GM11168 (cell line): ENCODE measurements around the gene TNFRSF1A.
"Not testable (repeated sequence)": the region's sequence is repeated elsewhere in the genome, so short reads cannot be mapped to it uniquely, and the experiment has no call there.

Experiments
- in situ Hi-C: fragments of 300-500 bp; cut with MboI; formaldehyde crosslinking; loops from one replicate; pipeline ENCODE4 v1.12.0; 2022; ENCODE audit warnings: low sequenced_read_pairs; ENCODE audit not compliant: unreplicated experiment

The TNFRSF1A gene

DNA sequence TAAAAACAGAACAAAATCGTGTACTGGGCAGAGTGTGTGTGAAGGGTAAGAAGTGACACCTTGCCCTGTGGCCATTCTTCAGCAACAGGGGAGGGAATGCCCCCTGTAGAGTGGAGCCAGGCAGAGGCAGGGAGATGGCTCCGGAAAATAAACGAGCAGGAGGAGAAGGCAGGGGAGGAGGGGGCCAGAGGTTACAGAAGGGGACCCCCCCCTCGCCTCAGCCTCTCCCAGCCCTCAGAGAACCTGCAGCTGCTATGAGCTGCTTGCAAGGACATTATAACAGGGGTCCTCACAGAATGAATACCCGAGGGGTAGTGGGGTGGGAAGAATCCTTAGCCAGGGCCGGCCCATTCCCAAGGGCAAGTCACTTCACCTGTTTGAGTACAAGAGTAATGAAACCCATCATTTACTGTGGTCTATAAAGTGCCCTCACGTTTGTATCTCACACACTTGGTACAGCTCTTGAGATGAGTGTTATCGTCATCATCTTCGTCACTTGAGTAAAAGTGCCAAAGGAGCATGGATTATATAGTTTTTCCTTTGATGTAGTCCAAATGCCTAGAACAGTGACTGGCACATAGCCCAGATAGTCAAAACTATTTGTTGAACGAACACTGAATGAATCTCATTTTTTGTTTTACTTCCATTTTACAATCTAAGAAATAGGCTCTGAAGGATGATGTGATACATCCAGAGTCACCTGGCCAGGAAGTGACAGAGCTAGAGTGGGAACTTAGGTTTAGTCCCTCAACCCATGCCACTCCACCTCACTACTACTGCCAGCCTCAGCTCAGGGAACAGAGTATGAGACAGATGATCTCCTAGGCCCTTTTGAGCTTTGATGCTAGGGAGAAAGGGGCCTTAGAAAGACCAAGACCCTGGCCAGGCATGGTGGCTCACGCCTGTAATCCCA, 19.0 kb upstream of the TNFRSF1A start:
- in situ Hi-C loops: no loop called here

DNA sequence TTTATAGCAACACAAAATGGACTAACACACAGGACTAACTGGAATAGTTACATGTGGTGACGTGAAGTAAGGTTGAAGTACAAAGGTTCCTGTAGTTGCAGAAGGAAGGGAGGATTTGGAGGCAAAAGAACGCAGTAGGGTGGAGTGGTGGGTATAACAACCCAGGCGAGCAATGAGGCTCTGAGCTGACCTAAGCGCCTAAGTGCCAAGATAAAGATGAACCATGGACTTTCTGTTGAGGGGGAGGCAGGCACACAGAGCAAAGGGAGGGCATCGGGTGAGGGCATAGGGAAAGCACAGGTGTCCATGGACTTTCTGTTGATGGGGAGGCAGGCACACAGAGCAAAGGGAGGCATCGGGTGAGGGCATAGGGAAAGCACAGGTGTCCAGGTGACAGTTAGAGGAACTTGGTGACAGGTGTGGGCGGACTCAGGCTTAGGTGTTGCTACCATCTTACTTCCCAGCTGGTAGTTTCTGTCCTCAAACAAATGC, 18.2 kb upstream of the TNFRSF1A start:
- in situ Hi-C loops: no loop called here

DNA sequence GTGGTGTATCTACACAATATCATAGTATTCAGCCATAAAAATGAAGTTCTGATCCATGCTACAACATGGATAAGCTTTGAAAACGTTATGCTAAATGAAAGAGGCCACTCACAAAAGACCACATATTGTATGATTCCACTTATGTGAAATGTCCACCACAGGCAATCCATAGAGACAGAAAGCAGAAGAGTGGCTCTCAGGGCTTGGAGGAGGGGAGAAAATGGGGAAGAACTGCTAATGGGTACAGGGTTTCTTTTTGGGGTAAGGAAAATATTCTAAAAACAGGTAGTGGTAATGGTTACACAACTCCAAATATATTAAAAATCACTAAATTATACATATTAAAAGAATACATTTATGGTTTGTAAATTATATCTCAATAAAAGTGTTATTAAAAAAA, 17.0 kb upstream of the TNFRSF1A start:
- in situ Hi-C loops: no loop called here

DNA sequence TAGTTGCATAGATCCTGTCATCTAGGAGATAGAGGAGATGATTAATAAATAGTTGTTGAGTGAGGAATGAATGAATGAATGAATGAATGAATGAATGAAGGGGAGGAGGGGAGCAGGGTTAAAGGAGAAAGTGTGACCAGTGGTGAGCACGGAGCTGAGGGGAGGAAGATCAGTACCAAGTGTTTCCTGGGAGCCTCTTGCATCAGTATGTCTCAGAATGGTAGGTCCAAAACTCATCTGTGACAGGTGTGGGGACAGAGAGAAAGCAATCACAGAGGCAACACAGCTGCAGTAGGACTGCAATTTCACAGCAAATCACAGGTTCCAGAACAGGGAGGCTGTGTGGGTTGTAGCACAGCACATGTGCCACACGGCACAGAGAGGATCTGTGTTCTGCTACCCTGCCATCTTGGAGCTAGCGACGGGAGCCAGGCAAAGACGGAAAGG, 14.5 kb upstream of the TNFRSF1A start:
- in situ Hi-C loops: no loop called here

DNA sequence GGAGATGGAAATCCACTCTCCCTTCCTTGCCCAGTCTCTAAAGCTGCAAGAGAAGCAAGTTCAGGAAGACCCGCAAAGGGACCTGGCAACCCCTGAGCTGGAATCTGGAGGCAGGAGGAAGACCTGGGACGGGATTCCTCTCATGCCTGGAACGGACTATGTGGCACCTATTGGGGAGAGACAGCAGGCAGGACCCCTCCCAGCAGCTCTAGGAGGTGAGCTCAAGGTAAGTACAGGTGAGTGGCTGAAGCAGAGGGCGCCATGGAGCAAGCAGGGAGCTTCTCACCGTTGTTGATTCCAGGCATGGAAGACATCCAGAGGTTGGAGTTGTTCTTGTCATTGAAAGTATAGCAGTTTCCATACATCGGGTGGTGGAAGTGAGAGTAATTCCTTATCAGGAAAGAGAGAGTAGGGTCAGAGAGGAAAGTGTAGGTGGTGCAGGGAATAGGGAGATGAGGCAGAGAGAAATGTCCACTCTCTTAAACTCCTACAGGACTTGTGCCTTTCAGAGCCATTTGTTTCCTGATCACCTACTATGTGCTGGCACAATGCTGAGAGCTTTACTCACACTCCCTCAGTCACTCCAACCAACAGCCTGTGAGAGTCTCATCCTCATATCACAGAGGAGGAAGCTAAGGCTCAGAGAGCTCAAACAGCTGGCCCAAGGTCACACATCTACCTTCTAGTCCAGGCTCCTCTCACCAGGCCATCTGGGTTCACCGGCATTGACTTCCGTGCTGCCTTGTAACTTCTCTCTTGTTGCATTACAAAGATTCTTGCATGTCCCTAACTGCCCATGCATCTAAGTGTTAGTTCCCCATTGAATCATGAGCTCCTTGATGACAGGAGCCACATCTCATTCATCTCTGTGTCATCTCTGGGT, 13.9 kb upstream of the TNFRSF1A start:
- in situ Hi-C loops: no loop called here

DNA sequence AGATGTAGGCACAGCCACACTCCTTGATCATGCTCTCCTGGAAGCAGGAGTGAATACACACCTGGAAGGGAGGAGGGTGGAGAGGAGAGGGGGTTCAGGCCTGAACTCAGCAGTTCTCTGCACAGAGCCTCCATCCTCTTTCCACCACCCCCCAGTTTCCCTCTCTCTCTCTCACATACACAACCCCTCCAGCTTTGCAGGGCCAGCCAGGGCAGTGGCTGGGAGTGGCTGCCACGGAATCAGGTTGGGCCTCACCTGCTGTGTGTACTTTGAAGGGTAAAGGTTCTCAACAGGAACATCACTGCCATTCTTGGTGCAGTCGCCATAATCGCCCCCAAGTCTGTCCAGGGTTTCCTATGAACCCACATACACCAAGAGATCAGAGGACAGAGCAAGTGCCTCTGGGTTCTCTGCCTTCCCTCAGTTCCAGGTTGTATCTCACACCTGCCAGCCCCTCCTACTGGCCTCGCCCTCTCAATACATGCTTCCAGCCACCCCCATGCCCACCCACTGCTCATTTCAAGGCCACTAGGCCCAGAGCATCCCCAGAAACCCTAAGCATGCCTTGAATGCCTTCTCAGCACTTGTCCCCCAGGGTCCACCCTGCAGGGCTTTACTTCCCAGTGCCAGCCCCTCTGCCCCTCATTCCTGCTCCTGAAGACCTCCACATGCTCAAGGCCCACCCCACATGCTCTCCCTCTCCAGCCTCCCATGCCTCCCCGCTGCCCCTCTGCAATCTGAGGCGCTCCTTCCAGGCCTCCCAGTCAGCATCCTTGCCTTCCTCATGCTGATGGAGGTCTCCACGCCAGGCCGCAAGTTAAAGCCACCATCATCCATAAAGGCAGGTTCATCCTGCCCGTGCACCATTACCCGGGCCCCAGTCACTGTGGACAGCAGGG, 12.9 kb upstream of the TNFRSF1A start:
- in situ Hi-C loops: no loop called here

DNA sequence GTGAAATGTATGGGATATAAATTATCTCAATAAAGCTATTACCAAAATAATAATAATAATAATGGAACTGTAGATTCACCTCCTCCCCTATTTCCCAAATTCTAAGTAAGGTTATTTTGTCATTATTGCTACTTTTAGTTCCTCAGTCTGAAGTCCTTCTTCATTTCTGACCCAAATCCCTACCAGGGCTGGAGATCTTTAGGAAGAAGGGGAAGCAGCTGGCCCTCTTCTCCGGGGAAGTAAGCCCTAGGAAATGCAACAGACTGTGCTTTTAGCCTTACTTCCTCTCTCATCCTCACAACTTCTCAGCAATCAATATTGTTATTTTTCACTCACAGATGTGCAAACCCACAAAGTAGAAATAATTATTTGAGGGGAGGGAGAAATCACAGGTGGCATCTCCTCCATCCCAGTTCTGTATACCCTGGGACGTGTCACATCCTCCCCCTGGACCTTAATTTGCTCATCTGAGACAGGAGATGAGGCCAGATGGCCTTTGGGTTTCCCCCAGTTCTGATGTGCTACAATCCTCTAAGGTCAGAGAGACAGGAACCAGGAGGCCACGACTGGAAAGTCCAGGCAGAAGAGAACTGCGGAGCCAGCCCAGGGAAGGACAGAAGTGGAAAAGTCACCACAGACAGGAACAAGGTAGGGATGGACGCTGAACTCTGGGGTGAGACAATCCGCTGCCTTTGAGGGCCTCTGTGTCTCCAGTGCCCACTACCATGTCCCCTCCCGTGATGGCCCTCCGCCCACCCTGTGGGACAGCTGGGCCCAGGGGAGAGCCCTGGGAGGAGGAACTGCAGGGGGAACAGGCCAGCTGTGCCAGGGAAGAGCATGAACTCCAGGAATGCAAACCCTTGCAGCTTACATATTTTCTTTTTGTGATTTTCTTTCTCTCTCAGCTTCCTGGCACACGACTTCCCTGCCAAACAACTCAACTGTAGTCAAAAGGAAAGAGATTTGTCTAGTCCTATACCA, 10.6 kb upstream of the TNFRSF1A start:
- in situ Hi-C loops: no loop called here

DNA sequence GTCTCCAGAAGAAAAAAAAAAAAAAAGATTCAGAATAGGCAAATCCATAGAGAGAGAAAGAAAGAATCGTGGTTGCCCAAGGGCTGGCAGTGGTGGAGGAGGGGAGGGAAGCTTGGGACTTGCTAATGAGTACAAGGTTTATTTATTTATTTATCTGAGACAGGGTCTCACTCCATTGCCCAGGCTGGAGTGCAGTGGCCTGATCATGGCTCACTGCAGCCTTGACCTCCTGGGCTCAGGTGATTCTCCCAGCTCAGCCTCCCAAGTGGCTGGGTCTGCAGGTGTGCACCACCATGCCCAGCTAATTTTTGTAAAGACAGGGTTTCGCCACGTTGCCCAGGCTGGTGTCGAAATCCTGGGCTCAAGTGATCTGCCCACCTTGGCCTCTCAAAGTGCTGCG, 9.7 kb upstream of the TNFRSF1A start:
- in situ Hi-C loops: no loop called here

DNA sequence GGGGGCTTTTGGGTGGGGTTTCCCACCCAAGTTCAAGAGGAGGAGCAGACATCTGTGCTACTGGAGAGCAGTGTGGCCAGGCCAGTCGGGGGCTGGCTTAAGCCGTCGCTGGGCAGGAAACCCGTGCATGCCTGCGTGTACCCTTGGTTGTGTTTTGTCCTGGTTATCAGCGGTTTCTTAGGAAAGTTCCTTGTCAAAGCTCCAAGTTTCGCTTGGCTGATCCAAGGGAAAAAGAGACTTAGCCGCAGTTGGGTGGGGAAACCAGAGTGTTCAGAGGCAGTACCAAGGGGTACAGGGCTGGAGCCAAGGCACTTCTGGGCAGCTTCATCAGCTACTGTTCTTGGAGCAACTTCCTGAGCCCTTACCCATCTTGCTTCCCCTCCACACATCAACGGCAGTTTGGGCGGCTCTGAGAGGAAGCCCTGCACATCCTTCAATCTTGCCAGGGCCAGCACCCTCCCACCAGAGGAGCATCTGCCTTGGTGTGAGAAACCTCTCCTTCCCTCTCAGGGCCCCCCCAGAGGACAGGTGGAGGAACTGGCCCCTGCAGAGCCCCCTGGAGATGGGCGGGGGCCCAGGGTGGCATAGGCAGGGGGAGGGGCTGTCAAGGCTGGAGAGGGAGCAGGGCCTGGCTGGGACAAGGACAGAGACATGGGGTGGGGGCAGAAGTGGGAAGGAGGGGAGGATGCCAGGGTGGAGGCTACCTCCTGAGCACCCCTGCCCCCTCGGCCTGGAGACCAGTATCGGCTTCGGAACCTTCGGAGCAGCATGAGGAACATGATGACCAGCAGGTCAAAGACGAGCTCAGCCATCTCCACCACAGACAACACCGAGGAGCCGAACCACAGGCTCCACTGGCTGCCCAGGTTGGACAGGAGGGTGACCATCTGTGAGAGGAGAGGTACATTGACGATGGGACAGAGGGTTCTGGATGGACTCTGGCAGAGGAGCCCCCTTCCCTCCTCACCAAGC, 5.8 kb upstream of the TNFRSF1A start:
- in situ Hi-C loops: no loop called here

DNA sequence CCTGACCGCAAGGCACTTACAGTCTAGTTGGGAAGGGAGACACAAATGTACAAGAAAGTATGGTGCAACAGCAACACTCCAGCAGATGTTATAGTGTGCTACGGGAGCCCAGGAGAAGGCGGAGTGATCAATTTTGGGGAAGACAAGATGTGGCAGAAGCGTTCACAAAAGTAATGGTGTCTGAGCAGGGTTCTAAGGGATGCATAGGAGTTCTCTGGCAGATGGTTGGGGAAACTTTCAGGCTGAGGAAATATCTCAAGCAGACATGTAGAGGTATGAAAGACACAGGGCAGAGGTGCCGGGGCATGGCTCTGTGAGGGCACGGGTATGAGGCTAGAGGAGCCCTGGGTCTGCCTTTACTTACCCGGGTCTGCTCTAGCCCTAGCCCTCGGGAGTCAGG, 5.1 kb upstream of the TNFRSF1A start:
- in situ Hi-C loops: no loop called here

DNA sequence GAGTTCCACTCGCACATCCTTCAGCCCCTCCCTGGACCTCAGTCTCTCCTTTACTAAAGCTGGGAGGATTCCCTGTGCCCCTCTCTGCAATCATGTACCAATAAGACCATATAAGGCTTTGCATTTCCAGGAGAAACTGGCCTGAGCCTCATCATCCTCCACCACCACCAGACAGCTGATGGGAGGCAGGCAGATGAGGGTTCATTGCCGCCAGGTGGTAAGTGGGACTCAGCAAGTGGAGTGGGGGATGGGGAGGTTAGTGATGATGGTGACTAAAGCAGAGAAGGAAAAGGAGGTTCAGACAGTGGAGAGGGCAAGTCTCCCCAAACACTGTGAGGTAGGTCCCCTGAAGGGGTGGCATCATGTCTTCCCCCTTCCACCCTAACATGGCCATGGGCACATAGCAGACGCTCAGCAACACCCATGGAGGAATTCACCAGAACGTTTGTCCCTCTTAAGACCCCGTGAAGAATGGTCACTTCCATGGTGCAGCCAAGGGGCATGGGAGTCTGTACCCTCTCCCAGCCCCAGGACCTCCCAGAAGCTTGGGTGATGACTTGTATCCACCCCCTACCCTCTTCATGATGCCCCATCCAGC, 4.5 kb upstream of the TNFRSF1A start:
- in situ Hi-C loops: no loop called here

DNA sequence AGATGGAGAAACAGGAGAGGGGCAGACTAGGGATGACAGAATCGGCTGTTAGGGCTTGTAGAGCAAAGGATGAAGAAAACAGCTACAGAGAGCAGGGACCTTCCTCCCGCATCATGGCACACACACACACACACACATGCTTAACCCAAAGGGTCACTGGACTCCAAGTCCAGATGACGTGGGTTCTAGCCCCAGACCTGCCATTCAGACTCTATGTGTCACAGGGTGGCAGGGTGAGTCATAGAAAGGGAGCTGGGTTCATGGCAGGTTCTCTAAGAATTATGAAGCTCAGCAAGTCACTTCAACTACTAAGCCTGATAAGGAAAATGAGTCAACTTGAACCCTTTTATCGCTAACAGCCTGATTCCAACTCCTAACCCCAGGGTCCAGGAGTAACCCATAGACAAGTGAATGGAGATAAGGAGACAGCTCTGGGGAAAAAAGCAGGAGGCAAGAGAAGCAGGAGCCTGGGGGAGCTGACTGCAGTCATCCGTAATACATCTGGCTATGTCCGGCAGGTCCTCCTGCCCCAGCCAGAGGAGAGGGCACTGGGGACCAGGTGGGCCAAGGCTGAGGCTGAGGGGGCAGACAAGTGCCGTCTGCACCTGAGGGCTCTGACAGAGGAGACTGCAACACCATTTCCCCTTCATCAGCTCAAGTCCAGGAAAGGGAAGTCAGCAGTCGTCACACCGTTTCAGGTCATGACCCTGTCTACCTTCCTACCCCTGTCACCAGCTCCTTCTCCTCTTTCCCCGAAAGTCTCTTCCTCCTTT, 3.6 kb upstream of the TNFRSF1A start:
- in situ Hi-C loops: no loop called here

DNA sequence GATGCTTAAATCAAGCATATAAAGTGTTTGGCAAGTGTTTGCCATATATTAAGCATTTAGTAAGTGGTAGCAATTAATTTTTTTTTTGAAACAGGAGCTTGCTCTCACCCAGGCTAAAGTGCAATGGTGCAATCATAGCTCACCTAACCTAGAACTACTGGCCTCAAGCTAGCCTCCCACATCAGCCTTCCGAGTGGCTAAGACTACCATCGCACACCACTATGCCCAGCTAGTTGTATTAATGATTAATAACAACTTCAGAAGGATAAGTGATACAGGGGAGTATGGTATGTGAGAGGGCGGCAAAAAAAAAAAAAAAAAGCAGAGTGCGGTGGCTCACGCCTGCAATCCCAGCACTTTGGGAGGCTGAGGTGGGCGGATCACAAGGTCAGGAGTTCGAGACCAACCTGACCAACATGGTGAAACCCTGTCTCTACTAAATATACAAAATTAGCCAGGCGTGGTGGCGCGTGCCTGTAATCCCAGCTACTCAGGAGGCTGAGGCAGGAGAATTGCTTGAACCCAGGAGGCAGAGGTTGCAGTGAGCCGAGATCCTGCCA, 2.3 kb upstream of the TNFRSF1A start:
- in situ Hi-C loops: not testable (repeated sequence)

DNA sequence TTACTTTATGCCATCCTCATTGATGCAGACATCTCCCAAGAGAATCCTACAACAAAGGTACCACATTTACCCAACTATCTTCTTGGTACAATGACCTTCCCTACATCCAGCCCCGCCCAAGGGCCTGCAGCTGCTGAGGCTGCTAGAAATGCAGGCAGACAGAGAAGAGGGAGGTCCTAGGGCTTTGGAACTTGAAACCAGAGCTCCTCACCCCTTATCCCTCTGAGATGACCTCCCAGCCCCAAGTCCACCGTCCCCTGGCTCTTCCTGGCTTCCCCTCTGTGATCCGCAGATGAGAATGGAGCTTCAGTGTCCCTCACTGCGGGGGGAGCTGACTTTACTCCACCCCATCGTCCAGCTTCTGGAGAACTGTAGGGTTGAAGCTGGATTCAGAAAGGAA, 1.6 kb upstream of the TNFRSF1A start:
- in situ Hi-C loops: no loop called here

DNA sequence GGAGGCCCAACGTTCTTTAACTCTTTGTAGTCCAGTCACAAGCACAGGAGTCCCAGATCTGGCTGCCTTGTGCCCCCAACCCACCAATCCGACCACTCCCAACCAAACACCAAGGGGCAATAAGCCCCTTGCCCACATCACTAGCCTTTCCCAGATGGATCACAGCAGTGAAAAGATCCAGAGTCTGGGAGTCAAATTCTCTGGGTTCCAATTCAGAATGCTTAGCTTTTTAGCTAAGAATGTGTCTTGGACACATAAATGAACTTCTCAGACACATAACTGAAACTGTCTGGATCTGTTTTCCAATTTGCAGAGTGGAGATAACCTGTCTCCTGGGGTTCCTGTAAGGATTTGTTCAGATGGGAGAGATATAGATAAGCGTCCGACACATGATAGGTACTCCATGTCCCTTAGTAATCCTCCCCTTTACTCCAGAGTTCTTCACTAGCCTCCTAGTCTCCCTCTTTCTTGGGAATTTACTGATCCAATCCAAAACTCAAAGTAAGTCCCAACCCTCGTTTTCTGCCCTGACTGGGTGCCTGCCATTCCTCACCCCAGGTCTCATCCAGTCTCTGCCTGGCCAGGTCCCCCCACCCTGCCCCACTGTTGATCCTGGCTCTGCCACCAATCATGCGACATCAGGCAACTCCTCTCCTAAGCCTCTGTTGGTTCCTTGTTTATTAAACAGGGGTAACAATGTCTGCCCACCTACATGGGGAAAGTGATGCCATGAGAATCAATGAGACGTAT, 439 bp upstream of the TNFRSF1A start:
- in situ Hi-C loops: no loop called here
